Measurements from ENCODE around the gene FGR.
"Not testable (repeated sequence)": the region's sequence is repeated elsewhere in the genome, so short reads cannot be mapped to it uniquely, and the experiment has no call there.

FGR gene

GRCh38 chr1:27634177-27634984 is 604 bp downstream of the FGR start:
- DNase-seq (ENCODE audit: low spot score) = peak; percentile 39

DNA sequence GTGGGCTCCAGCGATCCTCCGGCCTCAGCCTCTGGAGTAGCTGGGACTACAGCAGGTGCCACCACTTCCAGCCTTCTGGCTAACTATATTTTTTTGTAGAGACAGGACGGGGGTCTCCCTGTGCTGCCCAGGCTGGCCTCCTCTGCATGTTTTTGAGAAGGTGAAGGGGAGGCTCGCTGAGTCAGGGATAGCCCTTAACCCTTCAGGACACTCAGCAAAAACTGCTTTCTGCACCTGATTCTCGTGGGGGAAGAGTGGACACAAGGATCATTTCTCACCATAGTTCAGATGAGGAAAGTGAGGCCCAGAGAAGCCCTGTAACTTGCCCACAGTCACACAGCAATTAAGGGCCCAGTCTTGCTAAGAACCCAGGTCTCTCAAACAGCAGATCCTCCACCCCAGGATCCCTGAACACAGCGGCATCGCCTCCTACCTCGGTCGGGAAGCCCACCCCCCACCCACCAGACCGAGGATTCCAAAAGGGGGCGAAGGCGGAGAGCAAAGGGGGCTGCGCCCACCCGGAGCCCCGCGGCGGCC is 1.3 kb downstream of the FGR start:
- DNase-seq (ENCODE audit: low spot score) = no peak

DNA sequence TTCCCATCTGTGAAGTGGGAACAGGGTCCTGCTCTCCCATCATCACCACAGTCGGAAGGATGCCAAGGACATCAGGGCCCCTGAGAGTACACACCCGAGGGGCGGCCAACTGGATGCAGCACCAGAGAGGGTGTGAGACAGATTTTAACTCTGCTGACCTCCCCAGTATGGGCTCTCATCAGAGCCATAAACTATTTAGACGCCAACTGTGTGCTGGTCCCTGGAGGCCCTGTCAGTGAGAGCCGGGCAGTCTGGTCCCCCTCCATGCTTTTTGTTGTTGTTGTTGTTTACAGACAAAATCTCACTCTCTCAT is 1.7 kb downstream of the FGR start:
- no peak for DNase-seq (ENCODE audit: low spot score)

GRCh38 chr1:27632387-27633297 is 2.3 kb downstream of the FGR start:
- DNase-seq (ENCODE audit: low spot score) = peak; percentile 29

DNA sequence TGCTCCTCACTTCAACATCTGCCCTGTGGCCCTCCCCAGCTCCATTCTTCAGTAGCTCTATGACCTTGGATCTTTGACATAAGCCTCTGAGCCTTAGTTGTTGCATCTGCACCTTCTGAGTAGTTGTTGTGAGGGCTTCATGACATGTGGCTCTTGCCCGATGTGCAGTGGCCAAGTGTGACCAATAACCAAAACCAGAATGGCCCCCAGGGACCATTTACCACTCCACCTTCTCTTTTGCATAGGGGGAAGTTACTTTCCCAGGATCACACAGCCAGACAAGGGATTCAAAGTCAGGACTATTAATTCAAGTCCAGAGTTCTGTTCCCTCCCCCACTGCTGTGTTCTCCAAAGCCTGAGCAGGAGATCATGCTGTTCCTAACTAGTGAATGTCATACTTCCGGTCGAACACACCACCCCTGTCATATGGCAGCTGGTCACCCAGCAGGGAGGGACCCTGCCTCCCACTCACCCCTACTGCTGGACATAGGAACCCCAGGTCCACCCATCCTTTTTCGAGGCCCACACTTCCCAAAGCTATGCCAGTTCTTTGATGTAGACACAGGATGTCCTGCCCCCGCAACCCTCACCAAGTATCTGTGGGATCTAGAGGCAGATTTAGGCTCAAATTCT is 4.0 kb downstream of the FGR start:
- no peak for DNase-seq (ENCODE audit: low spot score)

DNA sequence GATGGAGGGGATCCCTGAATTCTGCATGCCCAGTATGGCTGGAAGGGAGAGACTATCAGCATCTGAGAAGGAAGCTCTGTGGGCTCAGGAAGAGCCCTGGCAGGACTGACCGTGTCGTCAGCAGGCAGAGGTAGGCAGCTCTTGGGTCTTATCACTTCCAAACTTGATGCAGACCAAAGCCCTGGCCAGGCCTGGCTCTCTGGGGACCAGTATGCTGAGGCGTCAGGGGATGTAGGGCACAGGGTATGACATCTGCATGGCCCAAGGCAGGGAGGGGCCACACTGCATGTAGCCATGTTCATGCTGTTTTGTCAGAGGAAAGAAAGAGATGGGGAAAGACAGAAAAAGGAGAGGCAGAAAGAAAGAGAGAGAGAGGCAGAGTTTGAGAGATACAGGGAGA is 6.3 kb downstream of the FGR start:
- DNase-seq (ENCODE audit: low spot score) = no peak

GRCh38 chr1:27627733-27628132 is 7.3 kb downstream of the FGR start:
- not testable (repeated sequence) for DNase-seq (ENCODE audit: low spot score)

DNA sequence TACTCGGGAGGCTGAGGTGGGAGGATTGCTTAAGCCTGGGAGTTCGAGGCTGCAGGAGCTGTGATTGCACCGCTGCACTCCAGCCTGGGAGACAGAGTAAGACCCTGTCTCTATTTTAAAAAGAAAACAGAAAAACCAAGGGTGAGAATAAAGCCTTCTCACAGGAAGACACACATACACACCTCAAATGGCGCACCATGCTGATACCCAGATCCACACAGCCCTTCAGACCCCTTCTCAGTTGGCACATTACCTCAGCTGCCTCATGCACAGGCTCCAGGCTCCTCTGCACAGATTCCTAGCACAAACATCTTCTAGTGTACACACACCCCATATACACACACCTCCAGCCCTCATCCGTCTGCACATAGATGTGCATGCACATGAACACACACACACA is 7.9 kb downstream of the FGR start:
- DNase-seq (ENCODE audit: low spot score) = no peak

DNA sequence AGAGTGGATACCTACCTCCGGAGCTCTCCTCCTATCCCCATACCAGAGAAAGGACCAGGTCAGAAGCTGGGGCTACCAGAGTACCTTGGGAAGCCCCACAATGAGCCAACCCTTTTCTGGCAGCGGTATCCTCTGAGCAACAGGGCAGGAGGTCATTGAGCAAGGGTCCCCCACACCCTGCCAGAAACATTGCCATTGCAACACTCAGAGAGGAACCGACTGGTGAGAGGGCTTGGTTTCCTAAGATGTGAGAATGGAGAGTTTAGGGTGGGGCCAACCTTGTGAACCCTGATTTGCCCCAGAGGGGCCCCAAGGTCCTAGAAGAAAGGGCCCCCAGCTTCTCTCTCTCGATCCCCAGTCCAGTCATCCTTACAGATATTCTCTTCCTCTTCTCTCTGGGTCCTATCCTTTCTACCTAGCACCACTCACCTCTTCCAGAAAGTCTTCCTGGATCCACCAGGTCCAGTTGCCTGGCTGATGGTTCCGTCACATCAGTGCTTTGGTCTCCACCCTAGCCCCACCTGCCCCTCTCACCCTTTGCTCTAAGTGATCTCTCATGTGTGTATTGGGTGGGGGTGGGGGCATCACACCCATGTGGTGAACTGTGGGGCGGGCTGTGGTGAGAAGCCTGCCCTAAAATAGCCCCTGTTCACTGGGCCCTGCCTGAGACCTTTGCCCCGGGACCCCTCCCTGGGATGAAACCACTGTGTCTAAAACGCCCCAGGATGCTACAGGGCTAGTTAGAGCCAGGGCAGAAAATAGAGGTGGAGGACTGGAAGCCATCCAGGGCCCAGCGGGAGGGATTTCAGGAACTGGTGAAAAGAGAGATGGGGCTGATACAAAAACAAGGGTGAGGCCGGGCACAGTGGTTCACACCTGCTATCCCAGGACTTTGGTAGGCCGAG is 8.7 kb downstream of the FGR start:
- no peak for DNase-seq (ENCODE audit: low spot score)

DNA sequence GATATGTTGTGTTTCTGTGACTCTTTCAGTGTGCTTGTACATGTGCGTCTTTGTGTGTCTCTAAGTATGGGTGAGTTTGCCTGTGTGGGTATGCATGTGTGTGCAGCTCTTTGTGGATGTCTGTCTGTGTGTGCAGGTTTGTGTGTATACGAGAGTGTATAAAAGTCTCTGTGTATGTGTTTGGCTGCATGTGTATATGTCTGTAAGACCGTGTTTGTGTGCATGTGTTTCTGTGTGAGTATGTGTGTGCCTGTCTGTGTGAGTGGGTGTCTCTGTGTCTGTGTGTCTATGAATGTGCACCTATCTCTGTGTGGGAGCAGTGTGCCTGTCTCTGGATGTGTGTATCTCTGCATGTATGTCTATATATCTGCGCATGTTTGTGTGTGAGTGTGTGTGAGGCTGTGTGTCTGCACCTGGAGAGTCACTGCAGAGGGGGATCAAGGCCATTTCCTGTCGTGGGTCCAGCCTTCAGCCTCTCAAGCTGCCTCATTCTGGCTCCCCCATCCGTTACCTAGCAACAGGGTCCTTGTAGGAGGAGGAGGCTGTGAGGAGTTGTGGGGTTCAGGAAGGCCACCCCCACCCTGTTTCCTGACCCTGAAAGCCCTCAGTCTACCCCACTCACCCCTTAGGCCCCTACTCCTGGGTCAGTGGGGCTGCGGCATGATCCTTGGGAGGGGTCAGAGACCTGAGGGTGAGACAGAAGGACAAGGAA is 10.4 kb downstream of the FGR start:
- no peak for DNase-seq (ENCODE audit: low spot score)

GRCh38 chr1:27623327-27624212 is 11.4 kb downstream of the FGR start:
- DNase-seq (ENCODE audit: low spot score) = no peak

GRCh38 chr1:27622828-27623227 is 12.2 kb downstream of the FGR start:
- no peak for DNase-seq (ENCODE audit: low spot score)

GRCh38 chr1:27621051-27621920 is 13.7 kb downstream of the FGR start:
- no peak for DNase-seq (ENCODE audit: low spot score)

GRCh38 chr1:27619782-27620438 is 15.1 kb downstream of the FGR start:
- not testable (repeated sequence) for DNase-seq (ENCODE audit: low spot score)

DNA sequence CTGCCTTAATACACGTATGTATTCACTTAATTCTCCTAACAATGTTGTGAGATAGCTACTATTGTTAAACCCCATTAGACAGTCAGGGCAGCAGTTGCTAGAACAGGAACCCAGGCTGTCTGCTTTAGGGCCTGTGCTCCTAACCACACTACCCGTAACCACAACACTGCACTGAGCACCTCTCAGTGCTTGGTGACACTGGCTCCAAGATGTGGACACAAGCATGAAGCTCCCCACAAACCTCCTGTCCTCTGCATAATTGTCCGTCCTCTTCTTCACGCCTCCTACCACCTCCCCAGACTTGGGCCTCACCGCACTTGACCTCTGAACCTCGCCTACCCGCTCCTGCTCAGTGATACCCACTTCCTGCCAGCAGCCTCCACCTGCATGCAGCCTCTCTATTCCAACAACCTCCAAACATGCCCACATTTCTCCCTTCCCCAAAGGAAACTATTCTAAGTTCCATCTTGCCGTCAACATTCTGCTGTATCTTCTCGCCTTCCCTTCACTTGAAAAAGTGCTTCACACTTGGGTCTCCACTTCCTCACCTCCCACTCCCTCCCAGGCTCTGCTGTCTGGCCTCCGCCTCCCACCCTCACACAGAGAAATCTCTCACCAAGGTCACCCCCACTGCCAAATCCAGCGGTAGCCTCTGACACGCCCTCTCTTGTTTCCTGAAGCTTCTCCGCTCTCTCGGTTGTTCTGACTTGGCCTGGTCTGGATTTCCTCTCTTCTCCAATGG is 16.5 kb downstream of the FGR start:
- peak; percentile 72 for DNase-seq (ENCODE audit: low spot score)

DNA sequence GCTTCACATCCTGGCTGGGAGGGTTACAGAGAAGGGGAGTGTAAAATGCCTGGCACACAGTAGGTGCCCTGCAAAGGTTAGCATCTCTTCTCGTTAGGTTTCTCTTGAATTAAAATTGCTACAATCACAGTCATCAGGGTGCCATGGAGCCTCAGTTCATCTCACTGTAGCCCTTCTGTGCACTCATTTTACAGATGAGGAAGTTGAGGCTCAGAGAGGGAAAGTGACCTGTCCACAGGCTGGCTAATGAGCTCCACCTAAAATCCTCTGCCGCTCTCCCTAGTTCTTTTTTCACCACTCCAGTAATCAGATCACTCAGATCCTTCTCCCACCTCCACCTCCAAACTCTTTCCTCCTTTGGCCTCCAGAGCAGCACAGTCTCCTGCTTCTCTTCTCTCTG is 17.6 kb downstream of the FGR start:
- no peak for DNase-seq (ENCODE audit: low spot score)

- DNase-seq (ENCODE audit: low spot score) = no peak
Measured at GRCh38 chr1:27616441-27616840, 18.5 kb downstream of the FGR start.

Measured in CD4-positive, alpha-beta T cell treated with Interleukin-6 at 100 ng/mL for 8 hours (primary cell).